HEK293 (cell line): Measurements from ENCODE around the gene OR6X1.

Source experiments
- CTCF ChIA-PET: fragments of 350-600 bp; formaldehyde crosslinking; extraction: SDS; loops from one replicate; lab custom pipeline; 2021; ENCODE audit warnings: antibody characterized with exemption; lab: Yijun Ruan, JAX
- POLR2A ChIA-PET: fragments of 300-600 bp; formaldehyde crosslinking; extraction: SDS; loops from one replicate; lab custom pipeline; 2020; ENCODE audit warnings: antibody characterized with exemption, inconsistent platforms; lab: Yijun Ruan, JAX
- H3K27ac ChIP-seq: fragments of 200-500 bp; sonication (Bioruptor generic); 2 replicates; pipeline ENCODE4 v1.5.1; 2014; ENCODE audit warnings: low read depth, low read length, control low read depth, inconsistent platforms; ENCODE audit errors: extremely low read depth
- H3K36me3 ChIP-seq, 2 experiments: fragments of 200-500 bp in 1 of 2; sonication (Bioruptor generic) in 1 of 2; 1 replicate in 1 of 2; 2 replicates in 1 of 2; pipeline ENCODE4 v1.5.1; 2014 to 2017; ENCODE audit warnings: inconsistent platforms in 2 of 2, low read length in 2 of 2; ENCODE audit not compliant: control insufficient read depth in 2 of 2, insufficient read depth in 1 of 2
- H3K4me1 ChIP-seq: fragments of 200-500 bp; sonication (Bioruptor generic); 2 replicates; pipeline ENCODE4 v1.5.1; 2014; ENCODE audit warnings: mild to moderate bottlenecking, low read length, inconsistent platforms; ENCODE audit not compliant: control insufficient read depth, insufficient read depth
- H3K4me3 ChIP-seq: 2 replicates; pipeline ENCODE4 v1.5.1; 2011; ENCODE audit warnings: low read depth, mild to moderate bottlenecking, control low read depth, low read length, moderate library complexity
- H3K9me3 ChIP-seq: fragments of 200-500 bp; sonication (Bioruptor generic); 2 replicates; pipeline ENCODE4 v1.5.1; 2014; ENCODE audit warnings: low read depth, low read length, inconsistent platforms; ENCODE audit not compliant: control insufficient read depth, insufficient read depth
- BCL11A ChIP-seq: fragments of 450-650 bp; formaldehyde crosslinking; IDR thresholded peaks from 2 replicates; pipeline ENCODE4 v1.5.1; 2016; ENCODE audit warnings: low read depth, missing biosample characterization, missing genetic modification characterization
- BCL11B ChIP-seq: fragments of 450-650 bp; formaldehyde crosslinking; IDR thresholded peaks from 2 replicates; pipeline ENCODE4 v1.5.1; 2016; ENCODE audit warnings: low read depth, missing biosample characterization, missing genetic modification characterization
- EGR2 ChIP-seq: fragments of 450-650 bp; formaldehyde crosslinking; IDR thresholded peaks from 2 replicates; pipeline ENCODE4 v1.5.1; 2016; ENCODE audit warnings: low read depth, missing biosample characterization, missing genetic modification characterization
- KLF1 ChIP-seq: fragments of 450-650 bp; formaldehyde crosslinking; IDR thresholded peaks from 2 replicates; pipeline ENCODE4 v1.5.1; 2016; ENCODE audit warnings: missing biosample characterization, missing genetic modification characterization
- KLF9 ChIP-seq: fragments of 450-650 bp; formaldehyde crosslinking; IDR thresholded peaks from 2 replicates; pipeline ENCODE4 v1.5.1; 2016; ENCODE audit warnings: missing biosample characterization, missing genetic modification characterization, low read depth
- OSR2 ChIP-seq: fragments of 450-650 bp; formaldehyde crosslinking; IDR thresholded peaks from 2 replicates; pipeline ENCODE4 v1.5.1; 2016; ENCODE audit warnings: missing biosample characterization, missing genetic modification characterization
- ZBTB20 ChIP-seq: fragments of 450-650 bp; formaldehyde crosslinking; IDR thresholded peaks from 2 replicates; pipeline ENCODE4 v1.5.1; 2016; ENCODE audit warnings: missing biosample characterization, missing genetic modification characterization
- ZBTB21 ChIP-seq: fragments of 450-650 bp; formaldehyde crosslinking; IDR thresholded peaks from 2 replicates; pipeline ENCODE4 v1.5.1; 2017; ENCODE audit warnings: missing biosample characterization, missing genetic modification characterization
- ZFP69B ChIP-seq: fragments of 450-650 bp; formaldehyde crosslinking; IDR thresholded peaks from 2 replicates; pipeline ENCODE4 v1.5.1; 2016; ENCODE audit warnings: missing biosample characterization, missing genetic modification characterization
- ZNF112 ChIP-seq: fragments of 450-650 bp; formaldehyde crosslinking; IDR thresholded peaks from 2 replicates; pipeline ENCODE4 v1.5.0; 2017; ENCODE audit warnings: missing biosample characterization, missing genetic modification characterization
- ZNF19 ChIP-seq: fragments of 450-650 bp; formaldehyde crosslinking; IDR thresholded peaks from 2 replicates; pipeline ENCODE4; 2016; ENCODE audit warnings: missing biosample characterization, missing genetic modification characterization, low read depth
- ZNF302 ChIP-seq: fragments of 450-650 bp; formaldehyde crosslinking; IDR thresholded peaks from 2 replicates; pipeline ENCODE4 v1.5.1; 2016; ENCODE audit warnings: missing biosample characterization, missing genetic modification characterization, low read depth
- ZNF514 ChIP-seq: fragments of 450-650 bp; formaldehyde crosslinking; IDR thresholded peaks from 2 replicates; pipeline ENCODE4 v1.5.1; 2016; ENCODE audit warnings: missing biosample characterization, missing genetic modification characterization
- ZNF544 ChIP-seq: fragments of 450-650 bp; formaldehyde crosslinking; IDR thresholded peaks from 2 replicates; pipeline ENCODE4 v1.5.0; 2017; ENCODE audit warnings: missing biosample characterization, missing genetic modification characterization
- ZNF548 ChIP-seq: fragments of 450-650 bp; formaldehyde crosslinking; IDR thresholded peaks from 2 replicates; pipeline ENCODE4 v1.5.1; 2016; ENCODE audit warnings: missing biosample characterization, missing genetic modification characterization
- ZNF555 ChIP-seq: fragments of 450-650 bp; formaldehyde crosslinking; conservative IDR thresholded peaks from 2 replicates; pipeline ENCODE4 v1.5.1; 2017; ENCODE audit warnings: missing biosample characterization, mild to moderate bottlenecking, missing genetic modification characterization, inconsistent platforms
- ZNF561 ChIP-seq: fragments of 450-650 bp; IDR thresholded peaks from 2 replicates; pipeline ENCODE4 v1.5.1; 2018; ENCODE audit warnings: missing biosample characterization, missing genetic modification characterization, borderline replicate concordance
- ZNF626 ChIP-seq: fragments of 450-650 bp; sonication (Bioruptor Pico); formaldehyde crosslinking; IDR thresholded peaks from 2 replicates; pipeline ENCODE4 v1.5.1; 2018; ENCODE audit warnings: missing biosample characterization, missing genetic modification characterization, inconsistent platforms
- ZNF707 ChIP-seq: fragments of 450-650 bp; formaldehyde crosslinking; IDR thresholded peaks from 2 replicates; pipeline ENCODE4 v1.5.1; 2016; ENCODE audit warnings: missing biosample characterization, missing genetic modification characterization
- ZNF776 ChIP-seq: fragments of 450-650 bp; formaldehyde crosslinking; IDR thresholded peaks from 2 replicates; pipeline ENCODE4 v1.5.0; 2017; ENCODE audit warnings: missing biosample characterization, missing genetic modification characterization, borderline replicate concordance
- ZNF791 ChIP-seq: fragments of 450-650 bp; formaldehyde crosslinking; IDR thresholded peaks from 2 replicates; pipeline ENCODE4 v1.5.1; 2016; ENCODE audit warnings: missing biosample characterization, missing genetic modification characterization
- ZNF843 ChIP-seq: fragments of 450-650 bp; formaldehyde crosslinking; IDR thresholded peaks from 2 replicates; pipeline ENCODE4 v1.5.1; 2016; ENCODE audit warnings: missing biosample characterization, missing genetic modification characterization
- ZXDB ChIP-seq: fragments of 450-650 bp; formaldehyde crosslinking; IDR thresholded peaks from 2 replicates; pipeline ENCODE4 v1.5.1; 2016; ENCODE audit warnings: missing biosample characterization, missing genetic modification characterization
- TF ChIP-seq, protein P1 (sequence below): fragments of 450-650 bp; formaldehyde crosslinking; IDR thresholded peaks from 2 replicates; pipeline ENCODE4 v1.5.1; 2016; ENCODE audit warnings: missing biosample characterization, missing genetic modification characterization, low read depth
- TF ChIP-seq, protein P2 (sequence below): fragments of 450-650 bp; formaldehyde crosslinking; IDR thresholded peaks from 2 replicates; pipeline ENCODE4 v1.5.1; 2016; ENCODE audit warnings: missing biosample characterization, missing genetic modification characterization
- TF ChIP-seq, protein P3 (sequence below): fragments of 450-650 bp; formaldehyde crosslinking; IDR thresholded peaks from 2 replicates; pipeline ENCODE4 v1.5.1; 2016; ENCODE audit warnings: missing biosample characterization, missing genetic modification characterization, borderline replicate concordance
- TF ChIP-seq, protein P4 (sequence below): fragments of 450-650 bp; formaldehyde crosslinking; IDR thresholded peaks from 2 replicates; pipeline ENCODE4 v1.5.1; 2017; ENCODE audit warnings: missing biosample characterization, missing genetic modification characterization

OR6X1 gene

DNA sequence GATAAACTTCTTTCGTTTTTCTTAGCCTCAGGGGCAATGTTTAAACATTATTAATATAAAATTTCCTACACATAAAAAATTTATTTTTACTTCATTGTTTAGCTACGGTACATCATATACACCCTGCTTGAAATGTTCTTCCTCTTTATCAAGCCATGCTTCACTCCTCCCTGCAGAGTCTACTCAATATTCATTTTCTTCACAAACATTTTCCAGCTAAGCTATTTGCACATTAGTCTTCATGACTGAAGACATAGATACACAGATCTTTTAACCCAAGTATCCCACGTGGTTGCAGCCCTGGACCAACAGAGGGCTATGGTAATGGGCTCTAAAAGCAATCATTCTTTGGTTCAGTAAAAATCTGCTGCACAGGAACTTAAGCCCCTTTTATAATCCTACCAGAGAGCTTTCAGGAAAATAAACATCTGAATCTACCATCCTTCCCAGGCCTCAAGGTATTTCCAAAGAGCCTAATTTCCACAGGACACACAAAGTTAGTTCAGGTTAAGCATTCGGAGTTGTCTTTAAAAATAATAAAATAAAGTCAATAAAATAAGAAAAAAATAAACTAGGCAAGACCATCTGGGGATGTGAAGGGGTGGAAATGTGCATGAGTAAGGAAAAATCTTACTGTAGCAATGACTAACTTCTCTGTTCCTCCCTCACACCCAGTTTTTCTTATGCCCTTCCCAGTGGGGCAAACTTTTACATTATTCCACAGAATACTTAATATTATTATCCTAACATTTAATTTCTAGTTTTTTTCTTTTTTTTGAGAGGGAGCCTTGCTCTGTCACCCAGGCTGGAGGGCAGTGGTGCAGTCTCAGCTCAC, 21.6 kb upstream of the OR6X1 start (continued):
- TF ChIP-seq ZXDB (tag by site-specific recombination) (no peak), ZNF707 (no peak), OSR2 (tag by site-specific recombination) (no peak), ZNF843 (no peak), ZBTB21 (tag by site-specific recombination) (no peak)
- TF ChIP-seq, all 188 proteins: peak for 0

DNA sequence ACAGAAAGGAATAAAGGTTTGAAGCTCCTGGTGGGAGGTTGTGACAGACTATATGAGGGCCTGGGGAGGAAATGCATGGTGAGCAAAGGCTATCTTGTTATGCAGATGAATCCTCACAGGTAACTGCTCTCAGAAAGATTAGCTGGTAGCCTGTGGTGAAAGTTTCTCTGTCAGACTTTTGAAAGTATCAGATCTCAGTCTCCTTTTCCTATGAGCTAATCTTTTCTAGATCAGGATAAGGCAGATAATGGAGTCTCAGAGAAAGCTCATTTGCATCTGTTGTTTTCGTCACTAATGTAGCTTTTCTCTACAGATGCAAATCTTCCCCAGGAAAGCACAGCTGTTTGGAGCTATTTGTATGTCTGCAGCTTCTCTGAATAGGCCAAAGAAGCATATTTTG, 21.0 kb upstream of the OR6X1 start:
- no peaks in the 10 kb centered on the region for H3K36me3 ChIP-seq
- ChIA-PET POLR2A (no interaction called here), CTCF (no interaction called here)
- TF ChIP-seq, protein P1, sequence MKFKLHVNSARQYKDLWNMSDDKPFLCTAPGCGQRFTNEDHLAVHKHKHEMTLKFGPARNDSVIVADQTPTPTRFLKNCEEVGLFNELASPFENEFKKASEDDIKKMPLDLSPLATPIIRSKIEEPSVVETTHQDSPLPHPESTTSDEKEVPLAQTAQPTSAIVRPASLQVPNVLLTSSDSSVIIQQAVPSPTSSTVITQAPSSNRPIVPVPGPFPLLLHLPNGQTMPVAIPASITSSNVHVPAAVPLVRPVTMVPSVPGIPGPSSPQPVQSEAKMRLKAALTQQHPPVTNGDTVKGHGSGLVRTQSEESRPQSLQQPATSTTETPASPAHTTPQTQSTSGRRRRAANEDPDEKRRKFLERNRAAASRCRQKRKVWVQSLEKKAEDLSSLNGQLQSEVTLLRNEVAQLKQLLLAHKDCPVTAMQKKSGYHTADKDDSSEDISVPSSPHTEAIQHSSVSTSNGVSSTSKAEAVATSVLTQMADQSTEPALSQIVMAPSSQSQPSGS: no peak
- TF ChIP-seq BCL11B (tag by site-specific recombination) (no peak), ZNF19 (no peak), ZNF112 (tag by site-specific recombination) (no peak), ZNF514 (tag by site-specific recombination) (no peak), EGR2 (tag by site-specific recombination) (no peak), KLF9 (tag by site-specific recombination) (no peak), ZNF544 (tag by site-specific recombination) (no peak), ZNF626 (tag by site-specific recombination) (no peak), KLF1 (tag by site-specific recombination) (no peak), ZNF843 (no peak), ZNF561 (tag by site-specific recombination) (no peak), ZNF302 (no peak), BCL11A (tag by site-specific recombination) (no peak)
- TF ChIP-seq, protein P2, sequence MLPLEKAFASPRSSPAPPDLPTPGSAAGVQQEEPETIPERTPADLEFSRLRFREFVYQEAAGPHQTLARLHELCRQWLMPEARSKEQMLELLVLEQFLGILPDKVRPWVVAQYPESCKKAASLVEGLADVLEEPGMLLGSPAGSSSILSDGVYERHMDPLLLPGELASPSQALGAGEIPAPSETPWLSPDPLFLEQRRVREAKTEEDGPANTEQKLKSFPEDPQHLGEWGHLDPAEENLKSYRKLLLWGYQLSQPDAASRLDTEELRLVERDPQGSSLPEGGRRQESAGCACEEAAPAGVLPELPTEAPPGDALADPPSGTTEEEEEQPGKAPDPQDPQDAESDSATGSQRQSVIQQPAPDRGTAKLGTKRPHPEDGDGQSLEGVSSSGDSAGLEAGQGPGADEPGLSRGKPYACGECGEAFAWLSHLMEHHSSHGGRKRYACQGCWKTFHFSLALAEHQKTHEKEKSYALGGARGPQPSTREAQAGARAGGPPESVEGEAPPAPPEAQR (tag by site-specific recombination): no peak
- TF ChIP-seq, protein P3, sequence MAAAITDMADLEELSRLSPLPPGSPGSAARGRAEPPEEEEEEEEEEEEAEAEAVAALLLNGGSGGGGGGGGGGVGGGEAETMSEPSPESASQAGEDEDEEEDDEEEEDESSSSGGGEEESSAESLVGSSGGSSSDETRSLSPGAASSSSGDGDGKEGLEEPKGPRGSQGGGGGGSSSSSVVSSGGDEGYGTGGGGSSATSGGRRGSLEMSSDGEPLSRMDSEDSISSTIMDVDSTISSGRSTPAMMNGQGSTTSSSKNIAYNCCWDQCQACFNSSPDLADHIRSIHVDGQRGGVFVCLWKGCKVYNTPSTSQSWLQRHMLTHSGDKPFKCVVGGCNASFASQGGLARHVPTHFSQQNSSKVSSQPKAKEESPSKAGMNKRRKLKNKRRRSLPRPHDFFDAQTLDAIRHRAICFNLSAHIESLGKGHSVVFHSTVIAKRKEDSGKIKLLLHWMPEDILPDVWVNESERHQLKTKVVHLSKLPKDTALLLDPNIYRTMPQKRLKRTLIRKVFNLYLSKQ: no peak
- H3K9me3 ChIP-seq: no peaks in the 10 kb centered on the region
- H3K27ac ChIP-seq: no peak overlapping the region
- H3K4me3 ChIP-seq: no peak overlapping the region
- no peaks in the 10 kb centered on the region for H3K4me1 ChIP-seq

DNA sequence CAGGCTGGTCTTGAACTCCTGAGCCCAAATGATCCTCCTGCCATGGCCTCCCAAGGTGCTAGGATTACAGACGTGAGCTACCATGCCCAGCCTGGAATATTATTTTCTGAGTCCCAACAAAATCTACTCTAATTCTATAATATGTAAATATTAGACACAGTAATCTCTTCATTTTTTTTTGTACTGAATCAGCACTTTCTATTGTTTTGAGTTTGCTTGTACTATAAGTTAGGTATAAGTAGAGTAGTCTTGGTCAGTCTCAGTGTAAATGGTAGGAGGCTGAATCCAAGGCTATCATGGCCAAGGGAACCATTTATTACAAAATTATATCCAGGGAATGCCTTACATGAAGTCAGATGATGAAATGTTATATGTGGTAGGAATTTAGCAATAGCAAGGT, 19.6 kb upstream of the OR6X1 start:
- ChIA-PET POLR2A (no interaction called here), CTCF (no interaction called here)
- no peaks in the 10 kb centered on the region for H3K9me3 ChIP-seq
- H3K36me3 ChIP-seq: no peaks in the 10 kb centered on the region
- H3K4me1 ChIP-seq: no peaks in the 10 kb centered on the region
- no peak overlapping the region for H3K4me3 ChIP-seq
- H3K27ac ChIP-seq: no peak overlapping the region
- no peak for TF ChIP-seq ZBTB20 (tag by site-specific recombination)
- no peak for TF ChIP-seq ZNF548 (tag by site-specific recombination)
- TF ChIP-seq ZFP69B (tag by site-specific recombination): no peak
- no peak for TF ChIP-seq ZNF791
- TF ChIP-seq, protein P4, sequence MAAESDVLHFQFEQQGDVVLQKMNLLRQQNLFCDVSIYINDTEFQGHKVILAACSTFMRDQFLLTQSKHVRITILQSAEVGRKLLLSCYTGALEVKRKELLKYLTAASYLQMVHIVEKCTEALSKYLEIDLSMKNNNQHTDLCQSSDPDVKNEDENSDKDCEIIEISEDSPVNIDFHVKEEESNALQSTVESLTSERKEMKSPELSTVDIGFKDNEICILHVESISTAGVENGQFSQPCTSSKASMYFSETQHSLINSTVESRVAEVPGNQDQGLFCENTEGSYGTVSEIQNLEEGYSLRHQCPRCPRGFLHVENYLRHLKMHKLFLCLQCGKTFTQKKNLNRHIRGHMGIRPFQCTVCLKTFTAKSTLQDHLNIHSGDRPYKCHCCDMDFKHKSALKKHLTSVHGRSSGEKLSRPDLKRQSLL (tag by site-specific recombination): no peak
- no peak for TF ChIP-seq ZNF555 (tag by site-specific recombination)
- TF ChIP-seq ZNF776 (tag by site-specific recombination): no peak
